HG03196 (cell line): ENCODE data around the gene RNF223.
"Not testable (repeated sequence)": the region's sequence is repeated elsewhere in the genome, so short reads cannot be mapped to it uniquely, and the experiment has no call there.

Source experiments
- ATAC-seq: cut with Tn5 transposase; IDR thresholded peaks from one replicate; pipeline ENCODE4 v1.9.1; 2021; ENCODE audit not compliant: unreplicated experiment

RNF223 gene

DNA sequence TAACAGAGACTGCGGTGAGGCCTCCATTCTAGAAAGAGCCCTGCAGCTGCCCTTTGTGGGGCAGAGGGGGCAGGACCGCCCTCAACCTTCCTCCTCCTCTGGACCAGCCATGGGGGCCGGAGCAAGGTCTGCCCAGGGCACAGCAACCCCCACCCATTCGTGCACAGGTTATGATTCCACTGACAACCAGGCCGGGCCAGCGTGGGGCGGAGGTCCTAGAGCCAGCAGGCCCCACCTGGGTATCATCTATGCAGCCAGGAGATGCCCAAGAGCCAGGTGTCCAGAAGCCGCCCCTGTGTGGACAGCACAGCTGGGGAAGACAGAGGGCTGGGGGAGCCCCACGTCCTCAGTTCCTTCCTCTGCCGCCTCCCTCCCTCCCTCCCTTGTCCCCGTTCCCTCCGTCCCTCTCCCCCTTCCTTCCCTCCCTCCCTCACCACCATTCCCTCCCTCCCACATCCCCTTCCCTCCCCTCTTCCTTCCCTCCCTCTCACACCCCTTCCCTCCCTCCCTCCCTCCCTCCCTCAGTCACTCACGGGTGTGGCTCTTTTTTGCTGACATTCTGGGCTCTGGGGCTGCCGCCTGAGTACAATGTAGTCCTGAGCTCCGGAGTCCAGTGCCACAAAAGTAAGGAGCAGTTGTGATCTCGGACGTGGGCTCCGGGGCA, 12.3 kb downstream of the RNF223 start:
- ATAC-seq, result no peak

DNA sequence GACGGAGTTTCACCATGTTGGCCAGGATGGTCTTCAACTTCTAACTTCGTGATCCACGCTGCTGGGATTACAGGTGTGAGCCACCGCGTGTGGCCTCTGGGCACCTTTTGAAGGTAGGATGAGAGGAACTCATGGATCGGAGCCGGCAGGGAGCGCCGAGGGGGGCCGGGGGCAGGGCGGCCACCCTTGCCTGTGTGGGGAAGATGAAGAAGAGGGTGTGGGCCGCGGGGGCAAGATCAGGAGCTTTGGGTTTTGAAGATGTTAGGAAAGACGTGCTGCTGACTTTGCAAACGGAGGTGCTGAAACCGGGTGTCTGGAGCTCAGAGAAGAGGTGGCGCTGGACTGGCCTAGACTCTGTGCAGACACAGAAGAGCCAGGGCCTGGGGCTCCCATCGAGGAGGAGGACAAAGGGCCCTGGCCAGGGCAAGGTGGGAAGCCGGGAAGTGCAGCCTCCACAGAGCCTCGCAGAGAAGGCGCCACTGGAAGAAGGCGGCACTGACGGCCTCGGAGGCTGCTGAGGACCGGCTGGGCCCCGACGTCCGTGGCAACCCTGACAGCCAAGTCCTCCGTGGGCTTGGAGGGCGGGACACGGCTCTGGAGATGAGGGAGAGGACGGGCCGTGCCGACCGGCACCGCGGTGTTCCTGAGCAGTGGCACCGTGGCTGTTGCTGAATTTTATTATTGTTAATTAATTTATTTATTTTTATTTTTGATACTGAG, 13.7 kb downstream of the RNF223 start:
- no peak for ATAC-seq

DNA sequence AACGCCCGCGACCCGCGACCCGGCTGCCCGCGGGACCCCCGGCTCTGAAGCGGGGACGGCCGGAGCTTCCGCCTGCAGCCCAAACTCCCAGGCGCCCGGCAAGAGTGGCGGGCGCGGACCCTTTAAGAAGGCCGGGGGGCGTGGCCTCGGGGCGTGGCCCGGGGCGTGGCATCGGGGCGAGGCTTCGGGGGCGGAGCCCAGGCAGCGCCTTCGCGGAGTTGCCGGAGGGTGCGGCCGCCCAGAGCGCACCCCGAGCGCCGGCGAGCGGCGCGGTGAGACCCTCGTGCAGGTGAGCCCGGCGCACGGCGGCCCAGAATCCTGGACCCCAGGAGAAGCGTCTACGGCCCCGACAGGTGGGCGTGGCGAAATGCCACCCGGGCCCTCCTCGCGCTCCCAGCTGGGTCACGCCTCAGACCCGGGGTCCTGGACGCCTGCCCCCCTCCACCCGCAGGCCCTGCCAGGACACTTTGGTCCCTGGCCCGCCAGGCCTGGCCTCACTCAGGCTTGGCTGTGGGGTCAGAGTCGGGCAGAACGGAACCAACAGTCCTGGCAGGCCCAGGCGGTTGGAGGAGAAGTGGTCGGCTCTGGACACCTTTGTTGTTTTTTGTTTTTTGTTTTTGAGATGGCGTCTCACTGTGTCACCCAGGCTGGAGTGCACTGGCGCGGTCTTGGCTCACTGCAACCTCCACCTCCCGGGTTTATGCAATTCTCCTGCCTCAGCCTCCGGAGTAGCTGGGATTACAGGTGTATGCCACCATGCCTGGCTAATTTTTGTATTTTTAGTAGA, 14.4 kb downstream of the RNF223 start:
- peak; percentile 58 for ATAC-seq

DNA sequence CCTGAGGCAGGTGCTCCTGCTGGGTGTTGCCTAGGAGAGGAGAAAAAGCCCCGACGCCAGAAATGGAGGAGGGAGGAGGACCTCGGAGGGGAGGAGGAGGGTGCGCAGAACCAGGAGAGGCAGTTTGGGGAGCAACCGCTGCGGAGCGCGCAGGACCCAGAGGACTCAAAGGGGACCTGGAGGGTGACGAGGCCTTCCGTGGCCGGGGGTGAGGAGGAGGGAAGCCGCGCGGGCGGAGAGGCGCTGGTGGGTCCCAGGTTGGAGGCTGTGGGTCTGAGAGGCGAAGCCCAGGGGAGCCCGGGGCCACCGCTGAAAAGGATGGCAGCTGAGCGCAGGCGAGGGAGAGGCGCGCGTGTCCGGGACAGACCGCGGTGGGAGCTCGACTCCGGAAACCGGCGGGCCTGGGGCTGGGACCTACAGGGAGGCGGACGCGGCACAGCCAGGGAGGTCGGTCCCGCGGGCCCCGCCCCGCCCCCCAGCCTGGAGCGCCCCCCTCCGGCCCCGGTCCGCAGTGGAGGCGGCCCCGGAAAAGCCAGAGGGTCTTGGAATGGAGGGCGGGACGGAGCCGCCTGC, 15.1 kb downstream of the RNF223 start:
- peak; percentile 31 for ATAC-seq

DNA sequence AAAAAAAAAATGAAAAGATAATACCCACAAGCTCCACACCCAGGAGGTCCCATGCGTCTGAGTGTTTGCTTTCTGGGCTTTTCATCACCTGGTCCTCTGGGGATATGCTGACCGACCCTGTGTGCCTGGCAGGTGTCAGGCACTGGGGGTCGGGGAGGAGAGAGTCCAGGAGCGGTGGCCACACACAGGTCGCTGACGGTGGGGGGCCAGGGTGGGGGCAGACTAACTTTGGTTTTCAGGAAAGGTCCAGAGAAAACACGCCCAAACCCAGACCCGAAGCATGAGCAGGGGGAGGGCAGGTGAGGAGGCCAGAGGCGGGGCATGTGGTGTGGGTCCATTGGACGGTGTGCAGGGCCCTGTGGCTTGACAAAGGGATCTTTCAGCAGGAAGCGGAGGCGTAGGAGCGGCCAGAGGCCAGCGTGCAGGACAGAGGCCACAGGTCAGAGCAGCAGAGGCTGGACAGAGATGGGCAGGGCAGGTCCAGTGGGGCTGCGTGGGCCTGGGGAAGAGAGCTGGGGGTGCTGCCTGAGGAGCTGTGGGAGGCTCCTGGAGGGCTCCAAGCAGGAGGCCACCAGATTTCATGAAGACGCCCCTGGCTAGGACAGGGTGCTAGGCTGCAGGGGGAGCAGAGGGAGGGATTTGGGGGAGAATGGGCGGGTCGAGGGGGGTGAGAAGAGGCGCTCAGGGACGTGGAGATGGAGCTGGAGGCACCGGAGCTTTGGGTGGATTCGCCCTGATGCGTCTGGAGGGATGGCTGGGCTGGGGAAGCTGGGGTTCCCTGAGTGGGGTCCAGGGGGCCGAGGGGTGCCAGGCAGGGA, 15.8 kb downstream of the RNF223 start:
- ATAC-seq, result no peak

DNA sequence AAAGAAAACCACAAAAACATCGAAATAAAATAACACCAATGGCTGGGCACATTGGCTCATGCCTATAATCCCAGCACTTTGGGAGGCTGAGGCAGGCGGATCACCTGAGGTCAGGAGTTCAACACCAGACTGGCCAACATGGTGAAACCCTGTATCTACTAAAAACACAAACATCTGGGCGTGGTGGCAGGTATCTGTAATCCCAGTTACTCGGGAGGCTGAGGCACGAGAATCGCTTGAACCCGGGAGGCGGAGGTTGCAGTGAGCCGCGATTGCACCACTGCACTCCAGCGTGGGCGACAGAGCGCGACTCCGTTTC, 16.4 kb downstream of the RNF223 start:
- not testable (repeated sequence) for ATAC-seq

DNA sequence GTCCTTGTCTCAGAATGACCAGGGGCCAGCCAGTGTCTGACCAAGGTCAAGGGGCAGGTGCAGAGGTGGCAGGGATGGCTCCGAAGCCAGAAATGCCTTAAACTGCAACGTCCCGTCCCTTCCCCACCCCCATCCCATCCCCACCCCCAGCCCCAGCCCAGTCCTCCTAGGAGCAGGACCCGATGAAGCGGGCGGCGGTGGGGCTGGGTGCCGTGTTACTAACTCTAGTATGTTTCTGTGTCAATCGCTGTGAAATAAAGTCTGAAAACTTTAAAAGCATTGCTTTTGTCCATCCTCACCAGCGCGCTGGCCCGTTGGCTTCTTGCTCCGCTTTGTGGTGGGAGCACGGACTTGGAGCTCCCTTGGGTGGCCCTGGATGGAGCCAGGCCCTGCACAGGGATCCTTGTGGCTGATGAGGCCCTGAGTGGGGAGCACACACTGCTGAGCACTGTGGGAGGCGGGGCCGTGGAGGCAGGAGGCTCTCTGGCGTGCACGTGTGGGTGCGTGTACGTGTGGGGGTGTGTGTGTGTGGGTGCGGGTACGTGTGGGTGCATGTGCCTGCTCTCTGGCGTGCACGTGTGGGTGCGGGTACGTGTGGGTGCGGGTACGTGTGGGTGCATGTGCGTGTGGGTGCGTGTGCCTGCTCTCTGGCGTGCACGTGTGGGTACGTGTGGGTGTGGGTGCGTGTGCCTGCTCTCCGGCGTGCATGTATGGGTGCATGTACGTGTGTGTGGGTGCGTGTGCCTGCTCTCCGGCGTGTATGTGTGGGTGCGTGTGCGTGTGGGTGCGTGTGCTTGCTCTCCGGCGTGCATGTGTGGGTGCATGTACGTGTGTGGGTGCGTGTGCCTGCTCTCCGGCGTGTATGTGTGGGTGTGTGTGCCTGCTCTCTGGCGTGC, 18.0 kb downstream of the RNF223 start:
- no peak for ATAC-seq

DNA sequence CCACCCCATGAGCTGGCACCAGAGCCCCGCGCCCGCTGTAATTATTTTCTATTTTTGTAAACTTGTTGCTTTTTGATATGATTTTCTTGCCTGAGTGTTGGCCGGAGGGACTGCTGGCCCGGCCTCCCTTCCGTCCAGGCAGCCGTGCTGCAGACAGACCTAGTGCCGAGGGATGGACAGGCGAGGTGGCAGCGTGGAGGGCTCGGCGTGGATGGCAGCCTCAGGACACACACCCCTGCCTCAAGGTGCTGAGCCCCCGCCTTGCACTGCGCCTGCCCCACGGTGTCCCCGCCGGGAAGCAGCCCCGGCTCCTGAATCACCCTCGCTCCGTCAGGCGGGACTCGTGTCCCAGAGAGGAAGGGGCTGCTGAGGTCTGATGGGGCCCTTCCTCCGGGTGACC, 19.1 kb downstream of the RNF223 start:
- ATAC-seq, result no peak

DNA sequence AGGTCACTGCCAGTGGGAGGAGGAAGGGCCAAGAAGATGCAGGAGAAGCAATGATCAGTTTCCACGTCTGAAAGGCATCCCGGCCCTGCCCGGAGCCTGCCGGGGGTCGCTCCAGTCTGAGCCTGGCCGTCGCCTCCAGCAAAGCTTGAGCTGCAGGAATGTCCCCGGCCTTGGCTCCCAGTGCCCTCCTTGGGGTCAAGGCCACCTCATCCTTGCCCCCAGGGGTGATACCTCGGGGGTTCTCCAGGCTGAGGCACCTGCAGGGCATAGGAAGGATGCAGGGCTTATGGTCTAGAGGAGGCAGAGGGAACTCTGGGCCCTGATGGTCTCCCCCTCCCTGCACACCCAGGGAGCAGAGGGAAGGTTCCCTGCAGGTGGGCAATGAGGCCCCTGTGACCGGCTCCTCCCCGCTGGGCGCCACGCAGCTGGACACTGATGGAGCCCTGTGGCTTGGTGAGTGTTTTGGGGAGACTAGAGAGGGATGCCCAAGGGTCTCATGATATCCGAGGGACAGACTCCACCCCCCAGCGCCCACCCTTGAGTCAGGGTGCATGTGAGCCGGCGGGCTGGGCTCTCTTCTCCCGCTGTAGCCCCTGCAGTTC, 19.9 kb downstream of the RNF223 start:
- no peak for ATAC-seq

DNA sequence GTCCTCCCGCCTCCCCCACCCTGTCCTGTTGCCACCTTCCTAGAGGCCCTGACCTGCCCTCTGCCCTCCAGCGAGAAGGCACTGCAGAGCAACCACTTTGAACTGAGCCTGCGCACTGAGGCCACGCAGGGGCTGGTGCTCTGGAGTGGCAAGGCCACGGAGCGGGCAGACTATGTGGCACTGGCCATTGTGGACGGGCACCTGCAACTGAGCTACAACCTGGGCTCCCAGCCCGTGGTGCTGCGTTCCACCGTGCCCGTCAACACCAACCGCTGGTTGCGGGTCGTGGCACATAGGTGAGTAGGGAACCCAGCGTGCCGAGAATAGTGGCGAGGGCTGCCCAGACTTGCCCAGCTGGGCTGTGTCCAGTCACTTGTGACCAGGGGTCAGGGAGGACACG, 20.4 kb downstream of the RNF223 start:
- ATAC-seq, result no peak

DNA sequence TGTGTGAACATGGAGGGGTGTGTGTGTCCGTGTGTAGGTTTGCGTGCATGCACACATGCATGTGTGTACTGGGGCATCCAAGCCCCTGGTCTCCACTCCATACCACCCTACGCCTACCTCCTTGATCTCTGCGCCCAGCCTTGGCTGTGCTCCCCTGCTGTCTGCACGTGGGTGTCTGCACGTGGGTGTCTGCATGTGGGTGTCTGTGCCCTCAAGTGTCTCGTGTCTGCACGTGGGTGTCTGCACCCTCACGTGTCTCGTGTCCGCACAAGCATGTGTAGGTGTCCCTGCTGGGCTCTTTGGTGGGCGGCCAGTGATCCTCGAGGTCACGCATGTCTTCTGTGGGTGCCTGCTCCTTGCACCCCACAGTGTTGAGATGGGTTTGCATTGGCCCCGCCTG, 21.1 kb downstream of the RNF223 start:
- no peak for ATAC-seq

DNA sequence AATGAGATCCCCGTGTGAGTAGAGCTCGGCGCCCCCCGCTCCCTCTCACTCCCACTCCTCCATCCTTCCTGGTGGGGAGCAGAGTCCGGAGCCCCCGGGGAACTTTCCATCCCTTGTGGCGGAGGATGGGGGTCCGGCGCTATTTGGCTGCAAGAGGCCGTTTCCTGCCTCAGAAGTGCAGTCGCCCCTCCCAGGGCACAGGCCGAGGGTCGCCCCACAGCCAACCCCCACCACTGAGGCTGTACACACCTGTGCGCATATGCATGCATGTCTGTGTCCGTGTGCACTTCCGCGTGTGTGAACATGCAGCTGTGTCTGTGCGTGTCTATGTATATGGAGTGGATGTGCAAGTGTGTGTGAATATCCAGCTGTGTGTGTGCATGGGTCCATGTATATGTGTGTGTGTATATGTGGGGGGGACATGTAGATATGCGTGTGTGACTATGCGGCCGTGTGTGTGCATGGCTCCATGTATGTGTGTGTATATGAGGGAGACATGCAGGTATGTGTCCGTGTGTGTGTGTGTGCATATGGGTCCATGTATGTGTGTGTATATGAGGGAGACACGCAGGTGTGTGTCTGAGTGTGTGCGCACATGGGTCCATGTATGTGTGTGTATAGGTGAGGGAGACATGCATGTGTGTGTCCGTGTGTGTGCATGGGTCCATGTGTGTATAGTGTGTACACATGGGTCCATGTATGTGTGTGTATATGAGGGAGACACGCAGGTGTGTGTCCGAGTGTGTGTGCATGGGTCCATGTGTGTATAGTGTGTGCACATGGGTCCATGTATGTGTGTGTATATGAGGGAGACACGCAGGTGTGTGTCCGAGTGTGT, 21.9 kb downstream of the RNF223 start:
- no peak for ATAC-seq

DNA sequence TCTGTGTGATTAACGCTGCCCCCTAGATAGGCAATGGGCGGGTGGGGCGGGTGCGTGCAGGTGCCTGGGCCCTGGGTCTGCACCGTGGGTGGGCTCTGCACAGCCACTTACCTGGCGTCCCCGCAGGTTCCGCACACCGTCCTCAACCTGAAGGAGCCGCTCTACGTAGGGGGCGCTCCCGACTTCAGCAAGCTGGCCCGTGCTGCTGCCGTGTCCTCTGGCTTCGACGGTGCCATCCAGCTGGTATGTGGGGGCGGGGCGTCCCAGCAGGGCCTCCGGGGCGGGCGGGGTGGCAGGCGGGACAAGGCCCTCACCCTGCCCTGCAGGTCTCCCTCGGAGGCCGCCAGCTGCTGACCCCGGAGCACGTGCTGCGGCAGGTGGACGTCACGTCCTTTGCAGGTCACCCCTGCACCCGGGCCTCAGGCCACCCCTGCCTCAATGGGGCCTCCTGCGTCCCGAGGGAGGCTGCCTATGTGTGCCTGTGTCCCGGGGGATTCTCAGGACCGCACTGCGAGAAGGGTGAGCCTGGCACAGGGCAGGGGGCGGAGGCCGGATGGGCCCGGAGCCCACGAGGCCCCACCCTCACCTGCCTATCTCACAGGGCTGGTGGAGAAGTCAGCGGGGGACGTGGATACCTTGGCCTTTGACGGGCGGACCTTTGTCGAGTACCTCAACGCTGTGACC, 22.8 kb downstream of the RNF223 start:
- ATAC-seq, result no peak

DNA sequence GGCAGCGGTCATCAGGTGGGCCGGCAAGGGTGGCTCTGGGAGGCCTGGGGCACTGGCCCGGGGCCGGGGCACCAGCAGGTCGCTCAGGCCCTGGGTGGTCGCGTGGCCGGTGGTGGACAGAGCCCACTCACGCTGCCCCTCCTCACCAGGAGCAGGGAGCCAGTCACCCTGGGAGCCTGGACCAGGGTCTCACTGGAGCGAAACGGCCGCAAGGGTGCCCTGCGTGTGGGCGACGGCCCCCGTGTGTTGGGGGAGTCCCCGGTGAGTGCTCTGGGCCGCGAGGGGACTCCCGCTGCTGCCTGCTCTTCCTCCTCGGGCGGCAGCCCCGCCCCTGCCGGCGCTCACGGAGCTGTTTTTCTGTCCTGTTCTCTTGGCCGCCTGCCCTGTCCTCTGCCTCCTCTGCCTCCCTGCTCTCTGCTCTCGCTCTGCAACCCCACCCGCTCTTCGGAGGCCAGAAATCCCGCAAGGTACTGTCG, 23.5 kb downstream of the RNF223 start:
- no peak for ATAC-seq

DNA sequence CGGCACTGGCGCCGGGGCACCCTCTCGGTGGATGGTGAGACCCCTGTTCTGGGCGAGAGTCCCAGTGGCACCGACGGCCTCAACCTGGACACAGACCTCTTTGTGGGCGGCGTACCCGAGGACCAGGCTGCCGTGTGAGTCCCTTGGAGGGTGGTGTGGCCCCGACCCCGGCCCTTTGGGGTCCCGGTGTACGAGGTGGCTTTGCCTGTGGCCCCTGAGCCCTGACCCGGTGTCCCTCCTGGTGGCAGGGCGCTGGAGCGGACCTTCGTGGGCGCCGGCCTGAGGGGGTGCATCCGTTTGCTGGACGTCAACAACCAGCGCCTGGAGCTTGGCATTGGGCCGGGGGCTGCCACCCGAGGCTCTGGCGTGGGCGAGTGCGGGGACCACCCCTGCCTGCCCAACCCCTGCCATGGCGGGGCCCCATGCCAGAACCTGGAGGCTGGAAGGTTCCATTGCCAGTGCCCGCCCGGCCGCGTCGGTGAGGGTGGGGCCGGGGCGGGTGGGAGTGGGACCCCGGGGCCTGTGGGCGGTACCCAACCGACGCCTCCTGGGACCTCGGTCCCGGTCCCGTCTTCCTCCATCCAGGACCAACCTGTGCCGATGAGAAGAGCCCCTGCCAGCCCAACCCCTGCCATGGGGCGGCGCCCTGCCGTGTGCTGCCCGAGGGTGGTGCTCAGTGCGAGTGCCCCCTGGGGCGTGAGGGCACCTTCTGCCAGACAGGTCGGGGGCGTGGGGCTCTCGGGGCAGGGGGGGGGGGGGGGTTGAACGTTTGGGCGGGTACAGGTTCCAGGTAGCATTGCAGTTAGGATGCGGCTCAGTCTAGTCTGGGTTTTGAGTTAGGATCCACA, 24.6 kb downstream of the RNF223 start:
- ATAC-seq, result no peak

DNA sequence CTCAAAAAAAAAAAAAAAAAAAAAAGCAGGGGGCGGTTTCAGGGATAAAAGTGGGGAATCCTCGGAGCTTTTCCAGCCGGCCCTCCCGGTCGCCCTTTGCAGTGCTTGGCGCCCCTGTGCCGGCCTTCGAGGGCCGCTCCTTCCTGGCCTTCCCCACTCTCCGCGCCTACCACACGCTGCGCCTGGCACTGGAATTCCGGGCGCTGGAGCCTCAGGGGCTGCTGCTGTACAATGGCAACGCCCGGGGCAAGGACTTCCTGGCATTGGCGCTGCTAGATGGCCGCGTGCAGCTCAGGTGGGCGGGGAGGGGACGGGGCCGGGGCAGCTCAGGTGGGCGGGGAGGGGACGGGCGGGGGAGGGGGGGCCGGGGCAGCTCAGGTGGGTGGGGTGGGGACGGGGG, 25.3 kb downstream of the RNF223 start:
- ATAC-seq, result no peak

DNA sequence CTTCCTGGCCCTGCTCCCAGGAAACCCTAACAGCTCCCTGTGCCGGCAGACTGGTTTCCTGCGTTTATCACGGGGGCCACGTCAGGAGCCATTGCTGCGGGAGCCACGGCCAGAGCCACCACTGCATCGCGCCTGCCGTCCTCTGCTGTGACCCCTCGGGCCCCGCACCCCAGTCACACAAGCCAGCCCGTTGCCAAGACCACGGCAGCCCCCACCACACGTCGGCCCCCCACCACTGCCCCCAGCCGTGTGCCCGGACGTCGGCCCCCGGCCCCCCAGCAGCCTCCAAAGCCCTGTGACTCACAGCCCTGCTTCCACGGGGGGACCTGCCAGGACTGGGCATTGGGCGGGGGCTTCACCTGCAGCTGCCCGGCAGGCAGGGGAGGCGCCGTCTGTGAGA, 26.1 kb downstream of the RNF223 start:
- ATAC-seq, result no peak
